Parathyroid adenoma (tissue), 2 donors: ENCODE measurements around the gene APOA4.

Source experiments
- H2AFZ ChIP-seq: fragments of 300-600 bp; sonication (generic); one replicate; pipeline ENCODE4 v1.7.0; 2017; ENCODE audit warnings: antibody characterized with exemption, mild to moderate bottlenecking
- H3K27ac ChIP-seq: fragments of 300-600 bp; sonication (generic); one replicate; pipeline ENCODE4 v1.7.0; 2017
- H3K27me3 ChIP-seq: fragments of 300-600 bp; sonication (generic); one replicate; pipeline ENCODE4 v1.7.0; 2017; ENCODE audit warnings: low read length; ENCODE audit not compliant: control insufficient read depth, insufficient read depth
- H3K36me3 ChIP-seq: fragments of 300-600 bp; sonication (generic); one replicate; pipeline ENCODE4 v1.7.0; 2017; ENCODE audit warnings: low read length; ENCODE audit not compliant: control insufficient read depth, insufficient read depth
- H3K4me1 ChIP-seq: fragments of 300-600 bp; sonication (generic); one replicate; pipeline ENCODE4 v1.7.0; 2017; ENCODE audit warnings: control low read depth
- H3K4me2 ChIP-seq: fragments of 300-600 bp; sonication (generic); one replicate; pipeline ENCODE4 v1.7.0; 2017; ENCODE audit warnings: low read length
- H3K4me3 ChIP-seq: fragments of 300-600 bp; sonication (generic); one replicate; pipeline ENCODE4 v1.7.0; 2017; ENCODE audit warnings: low read depth, low read length
- H3K79me2 ChIP-seq: fragments of 300-600 bp; sonication (generic); one replicate; pipeline ENCODE4 v1.7.0; 2017; ENCODE audit warnings: control low read depth
- H3K9ac ChIP-seq: fragments of 300-600 bp; sonication (generic); one replicate; pipeline ENCODE4 v1.7.0; 2017; ENCODE audit warnings: mild to moderate bottlenecking
- H3K9me3 ChIP-seq: fragments of 300-600 bp; sonication (generic); one replicate; pipeline ENCODE4 v1.7.0; 2017; ENCODE audit warnings: low read length; ENCODE audit not compliant: control insufficient read depth
- TF ChIP-seq, protein P1 (sequence below): fragments of 300-600 bp; sonication (generic); IDR thresholded peaks from one replicate; pipeline ENCODE4 v1.7.0; 2017; ENCODE audit warnings: antibody characterized with exemption, mild to moderate bottlenecking
- donor health status: primary hyperparathyroidism.

APOA4 gene

DNA sequence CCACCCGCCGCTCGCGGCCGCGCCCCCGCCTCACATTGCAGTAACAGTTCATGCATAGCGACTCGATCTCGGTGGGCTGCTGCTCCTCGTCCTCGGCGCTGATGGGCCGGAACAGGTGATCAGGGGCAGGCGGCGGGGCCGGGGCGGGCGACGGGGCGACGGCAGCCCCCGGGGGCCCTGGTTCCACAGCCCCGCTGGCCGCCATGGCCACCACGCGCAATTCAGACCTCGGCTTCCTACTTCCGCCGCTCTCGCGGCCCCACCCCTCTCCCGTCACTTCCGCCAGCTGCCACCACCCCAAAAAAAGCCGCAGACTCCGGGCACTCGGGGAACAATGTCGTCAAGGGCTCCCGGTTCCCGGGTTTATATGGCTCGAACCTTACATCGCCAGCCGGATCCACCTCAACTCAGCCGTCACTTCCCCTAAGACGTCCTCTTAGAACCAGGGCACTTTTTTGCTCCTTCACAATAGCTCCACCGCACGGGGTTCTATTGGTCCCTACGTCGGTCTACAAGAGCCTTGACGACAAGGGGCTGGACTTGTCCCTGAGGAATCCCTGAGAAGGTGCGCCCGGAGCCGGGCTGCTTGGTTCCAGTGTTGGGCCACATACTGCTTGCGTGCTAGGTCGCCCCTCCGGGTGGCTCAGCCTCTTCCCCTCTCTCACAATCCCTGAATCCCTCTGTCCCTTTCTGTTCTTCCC lies 35.2 kb downstream of the APOA4 start, which contains the start of gene ZPR1:
Gene ZPR1, minus strand, starts transcription at position 238 of the 701 bp plus-strand sequence. Its CDS starts 33 bp downstream, at position 205.
- Histone ChIP-seq H3K79me2 (no peaks in the 10 kb centered on the region), H2AFZ (peak within 1 kb of the TSS; percentile 97), H3K9ac (no peak within 1 kb of the TSS), H3K9me3 (no peaks in the 10 kb centered on the region), H3K27ac (peak within 1 kb of the TSS; percentile 62), H3K4me2 (peak within 1 kb of the TSS; percentile 91), H3K36me3 (no peaks in the 10 kb centered on the region), H3K27me3 (no peaks in the 10 kb centered on the region), H3K4me3 (peak within 1 kb of the TSS; percentile 75), H3K4me1 (no peaks in the 10 kb centered on the region)
- TF ChIP-seq, protein P1, sequence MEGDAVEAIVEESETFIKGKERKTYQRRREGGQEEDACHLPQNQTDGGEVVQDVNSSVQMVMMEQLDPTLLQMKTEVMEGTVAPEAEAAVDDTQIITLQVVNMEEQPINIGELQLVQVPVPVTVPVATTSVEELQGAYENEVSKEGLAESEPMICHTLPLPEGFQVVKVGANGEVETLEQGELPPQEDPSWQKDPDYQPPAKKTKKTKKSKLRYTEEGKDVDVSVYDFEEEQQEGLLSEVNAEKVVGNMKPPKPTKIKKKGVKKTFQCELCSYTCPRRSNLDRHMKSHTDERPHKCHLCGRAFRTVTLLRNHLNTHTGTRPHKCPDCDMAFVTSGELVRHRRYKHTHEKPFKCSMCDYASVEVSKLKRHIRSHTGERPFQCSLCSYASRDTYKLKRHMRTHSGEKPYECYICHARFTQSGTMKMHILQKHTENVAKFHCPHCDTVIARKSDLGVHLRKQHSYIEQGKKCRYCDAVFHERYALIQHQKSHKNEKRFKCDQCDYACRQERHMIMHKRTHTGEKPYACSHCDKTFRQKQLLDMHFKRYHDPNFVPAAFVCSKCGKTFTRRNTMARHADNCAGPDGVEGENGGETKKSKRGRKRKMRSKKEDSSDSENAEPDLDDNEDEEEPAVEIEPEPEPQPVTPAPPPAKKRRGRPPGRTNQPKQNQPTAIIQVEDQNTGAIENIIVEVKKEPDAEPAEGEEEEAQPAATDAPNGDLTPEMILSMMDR: no peak

GRCh38 chr11:116787436-116787785 lies 35.7 kb downstream of the APOA4 start:
- Histone ChIP-seq H3K27me3 (no peaks in the 10 kb centered on the region), H3K4me3 (peak overlapping the region; percentile 75), H3K4me1 (no peaks in the 10 kb centered on the region), H2AFZ (peak overlapping the region; percentile 97), H3K4me2 (peak overlapping the region; percentile 91), H3K27ac (peak overlapping the region; percentile 62), H3K36me3 (no peaks in the 10 kb centered on the region), H3K9me3 (no peaks in the 10 kb centered on the region), H3K9ac (no peak overlapping the region), H3K79me2 (no peaks in the 10 kb centered on the region)
- TF ChIP-seq, protein P1: no peak

- Histone ChIP-seq H3K9ac (no peak overlapping the region), H3K36me3 (no peaks in the 10 kb centered on the region), H3K79me2 (no peaks in the 10 kb centered on the region), H3K27me3 (no peaks in the 10 kb centered on the region), H3K4me2 (peak overlapping the region; percentile 91), H3K9me3 (no peaks in the 10 kb centered on the region), H3K27ac (no peak overlapping the region), H3K4me3 (peak overlapping the region; percentile 75), H3K4me1 (no peaks in the 10 kb centered on the region), H2AFZ (no peak overlapping the region)
- TF ChIP-seq, protein P1: no peak
These were observed 36.1 kb downstream of the APOA4 start for GRCh38 chr11:116786966-116787365.

DNA sequence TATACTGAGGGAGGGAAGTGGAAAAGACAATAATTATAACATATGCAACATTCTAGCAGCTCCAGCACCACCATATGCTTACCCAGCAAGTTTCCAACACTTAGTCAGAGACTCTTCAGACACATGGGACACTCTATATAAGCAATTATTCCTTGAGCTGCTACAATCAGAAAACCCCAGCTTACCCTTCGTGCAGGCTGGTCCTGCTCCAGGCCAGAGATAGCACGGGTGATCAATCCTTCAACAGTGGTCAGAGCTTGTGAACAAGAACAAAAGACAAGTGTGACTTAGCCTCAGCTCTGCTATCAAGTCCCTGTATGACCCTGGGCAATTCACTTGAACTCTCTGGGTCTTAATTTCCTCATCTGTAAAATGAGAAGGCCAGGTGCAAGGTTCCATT lies 36.8 kb downstream of the APOA4 start:
- no peaks in the 10 kb centered on the region for H3K36me3 ChIP-seq

More for the DNA sequence above, 36.8 kb downstream of the APOA4 start:
- H3K9ac ChIP-seq: no peak overlapping the region
- no peaks in the 10 kb centered on the region for H3K9me3 ChIP-seq
- H3K27ac ChIP-seq: no peak overlapping the region
- H3K4me2 ChIP-seq: no peak overlapping the region
- no peak overlapping the region for H3K4me3 ChIP-seq
- no peaks in the 10 kb centered on the region for H3K27me3 ChIP-seq
- H2AFZ ChIP-seq: no peak overlapping the region
- TF ChIP-seq, protein P1: no peak
- H3K4me1 ChIP-seq: no peaks in the 10 kb centered on the region
- H3K79me2 ChIP-seq: no peaks in the 10 kb centered on the region
